Liver (tissue), 3 donors: ENCODE data around the gene FBXW10.
"Not testable (repeated sequence)": the region's sequence is repeated elsewhere in the genome, so short reads cannot be mapped to it uniquely, and the experiment has no call there.

ENCODE experiments used
- ATF3 ChIP-seq: IDR thresholded peaks from 2 replicates; pipeline ENCODE4 v1.6.1; 2016; ENCODE audit warnings: antibody characterized with exemption
- CTCF ChIP-seq: fragments of 150-350 bp; IDR thresholded peaks from 2 replicates; pipeline ENCODE4 v1.5.1; 2017; ENCODE audit warnings: improper control_type of control experiment, low read depth, low read length; ENCODE audit not compliant: missing input control
- EGR1 ChIP-seq, 2 donors: IDR thresholded peaks; 2 replicates each; pipeline ENCODE4 v1.6.1; 2016 to 2018; ENCODE audit warnings: antibody characterized with exemption in 2 of 2, low read depth in 2 of 2
- GABPA ChIP-seq, 2 donors: IDR thresholded peaks in 1 of 2; conservative IDR thresholded peaks in 1 of 2; 2 replicates each; pipeline ENCODE4 v1.6.1; 2016; ENCODE audit warnings: antibody characterized with exemption in 2 of 2, mild to moderate bottlenecking in 1 of 2, moderate library complexity in 1 of 2
- HNF4A ChIP-seq, 2 donors: conservative IDR thresholded peaks; 2 replicates each; pipeline ENCODE4 v1.6.1; 2016; ENCODE audit warnings: antibody characterized with exemption in 2 of 2, mild to moderate bottlenecking in 2 of 2
- JUND ChIP-seq, 2 donors: IDR thresholded peaks; 2 replicates each; pipeline ENCODE4 v1.6.1; 2016; ENCODE audit warnings: antibody characterized with exemption in 2 of 2
- TAF1 ChIP-seq: conservative IDR thresholded peaks from 2 replicates; pipeline ENCODE4 v1.6.1; 2016; ENCODE audit warnings: antibody characterized with exemption, mild to moderate bottlenecking
- YY1 ChIP-seq: IDR thresholded peaks from 2 replicates; pipeline ENCODE4 v1.6.1; 2016; ENCODE audit warnings: antibody characterized with exemption, mild to moderate bottlenecking
- TF ChIP-seq, protein P1 (sequence below): IDR thresholded peaks from 2 replicates; pipeline ENCODE4 v1.6.1; 2016; ENCODE audit warnings: antibody characterized with exemption, mild to moderate bottlenecking
- TF ChIP-seq, protein P2 (sequence below): IDR thresholded peaks from 2 replicates; pipeline ENCODE4 v1.6.1; 2016; ENCODE audit warnings: antibody characterized with exemption
- donor health status: healthy.
- donor health status: healthy.

GRCh38 chr17:18780991-18781718 is 37.3 kb downstream of the FBXW10 start, which contains the start of gene TVP23B:
- not testable (repeated sequence) for TF ChIP-seq CTCF; TAF1; ATF3; JUND (IDR thresholded peaks at IDR 0.05)
- TF ChIP-seq YY1 (peak; percentile 97), EGR1 (IDR thresholded peaks at IDR 0.05; ENCODE audit: low read depth in 2 of 2) (peak; percentile 44 to 76), GABPA (IDR thresholded peaks at IDR 0.05 in 1 of 2, conservative IDR thresholded peaks at IDR 0.05 in 1 of 2) (peak; percentile 81 to 92), HNF4A (conservative IDR thresholded peaks at IDR 0.05) (peak; percentile 66 to 68)
- TF ChIP-seq, protein P1, sequence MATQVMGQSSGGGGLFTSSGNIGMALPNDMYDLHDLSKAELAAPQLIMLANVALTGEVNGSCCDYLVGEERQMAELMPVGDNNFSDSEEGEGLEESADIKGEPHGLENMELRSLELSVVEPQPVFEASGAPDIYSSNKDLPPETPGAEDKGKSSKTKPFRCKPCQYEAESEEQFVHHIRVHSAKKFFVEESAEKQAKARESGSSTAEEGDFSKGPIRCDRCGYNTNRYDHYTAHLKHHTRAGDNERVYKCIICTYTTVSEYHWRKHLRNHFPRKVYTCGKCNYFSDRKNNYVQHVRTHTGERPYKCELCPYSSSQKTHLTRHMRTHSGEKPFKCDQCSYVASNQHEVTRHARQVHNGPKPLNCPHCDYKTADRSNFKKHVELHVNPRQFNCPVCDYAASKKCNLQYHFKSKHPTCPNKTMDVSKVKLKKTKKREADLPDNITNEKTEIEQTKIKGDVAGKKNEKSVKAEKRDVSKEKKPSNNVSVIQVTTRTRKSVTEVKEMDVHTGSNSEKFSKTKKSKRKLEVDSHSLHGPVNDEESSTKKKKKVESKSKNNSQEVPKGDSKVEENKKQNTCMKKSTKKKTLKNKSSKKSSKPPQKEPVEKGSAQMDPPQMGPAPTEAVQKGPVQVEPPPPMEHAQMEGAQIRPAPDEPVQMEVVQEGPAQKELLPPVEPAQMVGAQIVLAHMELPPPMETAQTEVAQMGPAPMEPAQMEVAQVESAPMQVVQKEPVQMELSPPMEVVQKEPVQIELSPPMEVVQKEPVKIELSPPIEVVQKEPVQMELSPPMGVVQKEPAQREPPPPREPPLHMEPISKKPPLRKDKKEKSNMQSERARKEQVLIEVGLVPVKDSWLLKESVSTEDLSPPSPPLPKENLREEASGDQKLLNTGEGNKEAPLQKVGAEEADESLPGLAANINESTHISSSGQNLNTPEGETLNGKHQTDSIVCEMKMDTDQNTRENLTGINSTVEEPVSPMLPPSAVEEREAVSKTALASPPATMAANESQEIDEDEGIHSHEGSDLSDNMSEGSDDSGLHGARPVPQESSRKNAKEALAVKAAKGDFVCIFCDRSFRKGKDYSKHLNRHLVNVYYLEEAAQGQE = not testable (repeated sequence)
- TF ChIP-seq, protein P2, sequence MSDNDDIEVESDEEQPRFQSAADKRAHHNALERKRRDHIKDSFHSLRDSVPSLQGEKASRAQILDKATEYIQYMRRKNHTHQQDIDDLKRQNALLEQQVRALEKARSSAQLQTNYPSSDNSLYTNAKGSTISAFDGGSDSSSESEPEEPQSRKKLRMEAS = not testable (repeated sequence)
